NB4 (cell line): ENCODE measurements around the gene CYYR1.

Experiments
- CTCF ChIP-seq: IDR thresholded peaks from one replicate; pipeline ENCODE4 v1.5.1; 2012; ENCODE audit warnings: low read depth, low read length
- MAX ChIP-seq: IDR thresholded peaks from 2 replicates; pipeline ENCODE4 v1.6.1; 2011; ENCODE audit warnings: low read depth, low read length
- MYC ChIP-seq: IDR thresholded peaks from 2 replicates; pipeline ENCODE4 v1.6.1; 2011; ENCODE audit warnings: low read depth, low read length
- POLR2A ChIP-seq: IDR thresholded peaks from 2 replicates; pipeline ENCODE4 v1.6.1; 2011; ENCODE audit warnings: mild to moderate bottlenecking; ENCODE audit not compliant: insufficient read length; ENCODE audit errors: extremely low read depth

GRCh38 chr21:26437326-26438009, 135.6 kb downstream of the CYYR1 start:
- TF ChIP-seq CTCF = no peak
- TF ChIP-seq MAX = no peak
- TF ChIP-seq POLR2A = no peak
- TF ChIP-seq MYC = no peak
